K562 (cell line): Measurements from ENCODE around the gene PDE9A. TPM values are rescaled to one million over a fixed set of nuclear protein-coding genes. Genes with fewer than 3 reads are reported as not detected.

Source experiments
- ATAC-seq: fragments of 200-7000 bp; cut with Tn5 transposase; 3 replicates; pipeline ENCODE4 v1.9.1; 2020; ENCODE audit warnings: moderate library complexity
- BruUV-seq: library from RNA; stranded (reverse); fragments of 400-500 nt; replicated peaks from 2 replicates; lab custom pipeline; 2021; lab: Mats Ljungman, UMichigan
- CTCF ChIA-PET: fragments of 300-600 bp; formaldehyde crosslinking; extraction: SDS; loops from one replicate; lab custom pipeline; 2021; ENCODE audit warnings: low intra/inter-chr PET ratio; lab: Yijun Ruan, JAX
- POLR2A ChIA-PET: fragments of 300-600, 350-650 bp; sonication (Branson Sonifier 250); formaldehyde crosslinking; extraction: SDS; loops from one replicate; lab custom pipeline; 2021; ENCODE audit warnings: antibody characterized with exemption, inconsistent platforms; lab: Yijun Ruan, JAX
- DNase-seq, 4 experiments: peaks; one replicate each; pipeline versions ENCODE4 v3.0.0 to v3.0.0-alpha.2; 2011 to 2018; ENCODE audit warnings: low spot score in 3 of 4, mixed read lengths in 3 of 4; ENCODE audit errors: extremely low read depth in 1 of 4
- FAIRE-seq: peaks from 2 replicates; lab custom pipeline; 2011; peaks lifted over from hg19 to GRCh38; lab: Jason Lieb, UNC
- H2AFZ ChIP-seq: 2 replicates; pipeline ENCODE4 v1.6.0; 2011; ENCODE audit warnings: low read depth, low read length, control low read depth, inconsistent platforms
- H3K27ac ChIP-seq: fragments of 200-600 bp; 3 replicates; pipeline ENCODE4 v1.8.0; 2011; ENCODE audit warnings: low read depth, mild to moderate bottlenecking, control low read depth, inconsistent platforms, low read length, moderate library complexity, mixed read lengths; ENCODE audit errors: extremely low read depth
- H3K27me3 ChIP-seq, 2 experiments: fragments of 300-600 bp in 1 of 2; 2 replicates in 1 of 2; 3 replicates in 1 of 2; pipeline versions ENCODE4 v1.6.0 to v1.8.0; 2011; ENCODE audit warnings: inconsistent platforms in 2 of 2, low read length in 2 of 2, mild to moderate bottlenecking in 1 of 2, mixed read lengths in 1 of 2, moderate library complexity in 1 of 2; ENCODE audit not compliant: control insufficient read depth in 2 of 2, insufficient read depth in 2 of 2
- H3K36me3 ChIP-seq: fragments of 300-600 bp; 3 replicates; pipeline ENCODE4 v1.8.0; 2011; ENCODE audit warnings: mild to moderate bottlenecking, low read length, inconsistent platforms; ENCODE audit not compliant: control insufficient read depth, insufficient read depth
- H3K4me1 ChIP-seq, 2 experiments: fragments of 200-600 bp in 1 of 2; replicated peaks in 1 of 2; 2 replicates in 1 of 2; 3 replicates in 1 of 2; pipeline versions ENCODE4 v1.5.1 to v1.8.0; 2011; ENCODE audit warnings: inconsistent platforms in 2 of 2, low read length in 2 of 2, mild to moderate bottlenecking in 1 of 2, mixed read lengths in 1 of 2, moderate library complexity in 1 of 2; ENCODE audit not compliant: control insufficient read depth in 2 of 2, insufficient read depth in 2 of 2
- H3K4me2 ChIP-seq: 2 replicates; pipeline ENCODE4 v1.6.1; 2011; ENCODE audit warnings: low read length, control low read depth, inconsistent platforms, mixed read lengths; ENCODE audit not compliant: insufficient read depth
- H3K4me3 ChIP-seq: fragments of 200-600 bp; sonication (generic), shearing (Covaris generic); 2 replicates; pipeline ENCODE4 v1.5.1; 2016; ENCODE audit warnings: control low read depth, inconsistent platforms
- H3K79me2 ChIP-seq: fragments of 200-600 bp; 3 replicates; pipeline ENCODE4 v1.8.0; 2011; ENCODE audit warnings: low read length, inconsistent platforms; ENCODE audit not compliant: control insufficient read depth, insufficient read depth
- H3K9ac ChIP-seq, 2 experiments: 2 replicates each; pipeline versions ENCODE4 v1.6.0 to v1.6.1; 2011; ENCODE audit warnings: low read depth in 2 of 2, low read length in 2 of 2, control low read depth in 1 of 2, inconsistent platforms in 1 of 2, mild to moderate bottlenecking in 1 of 2, mixed read lengths in 1 of 2; ENCODE audit not compliant: insufficient read depth in 1 of 2
- H3K9me1 ChIP-seq: one replicate; pipeline ENCODE4 v1.6.0; 2011; ENCODE audit warnings: inconsistent platforms, mild to moderate bottlenecking, low read length, moderate library complexity; ENCODE audit not compliant: control insufficient read depth, insufficient read depth
- H3K9me3 ChIP-seq: replicated peaks from 2 replicates; pipeline ENCODE4 v1.5.1; 2011; ENCODE audit warnings: low read depth, low read length, inconsistent platforms; ENCODE audit not compliant: control insufficient read depth, insufficient read depth
- H4K20me1 ChIP-seq: replicated peaks from 2 replicates; pipeline ENCODE4 v1.6.1; 2011; ENCODE audit warnings: low read length, inconsistent platforms, mixed read lengths; ENCODE audit not compliant: control insufficient read depth, insufficient read depth
- HDGF ChIP-seq: fragments of 450-650 bp; IDR thresholded peaks from 2 replicates; pipeline ENCODE4 v1.6.1; 2016
- KLF16 ChIP-seq: IDR thresholded peaks from 2 replicates; pipeline ENCODE4 v1.6.1; 2016; ENCODE audit warnings: antibody characterized with exemption
- MAFF ChIP-seq: IDR thresholded peaks from 2 replicates; pipeline ENCODE4 v1.6.1; 2012; ENCODE audit warnings: low read length, improper control_type of control experiment
- MCM2 ChIP-seq: fragments of 450-650 bp; IDR thresholded peaks from 2 replicates; pipeline ENCODE4 v1.6.1; 2017; ENCODE audit warnings: low read depth, mild to moderate bottlenecking
- NCOA6 ChIP-seq: fragments of 450-650 bp; IDR thresholded peaks from 2 replicates; pipeline ENCODE4 v1.6.1; 2017; ENCODE audit warnings: mild to moderate bottlenecking
- SIN3A ChIP-seq, 2 experiments: fragments of 150-350 bp in 1 of 2; IDR thresholded peaks; 2 replicates each; pipeline ENCODE4 v1.6.1; 2011 to 2016; ENCODE audit warnings: borderline replicate concordance in 2 of 2, low read depth in 2 of 2, low read length in 2 of 2, mild to moderate bottlenecking in 2 of 2, moderate library complexity in 2 of 2; ENCODE audit not compliant: control insufficient read depth in 1 of 2
- TSC22D4 ChIP-seq: fragments of 450-650 bp; IDR thresholded peaks from 2 replicates; pipeline ENCODE4 v1.6.1; 2016; ENCODE audit warnings: missing genetic modification characterization, missing biosample characterization, control low read depth
- ZBTB26 ChIP-seq: fragments of 450-650 bp; formaldehyde crosslinking; IDR thresholded peaks from 2 replicates; pipeline ENCODE4 v1.4.0; 2022; ENCODE audit warnings: missing genetic modification characterization
- WGBS: fragments of 100-300 bp; shearing (Covaris generic); methylation state at CpG from one replicate; pipeline ENCODE4 v1.1.6; 2016; ENCODE audit warnings: low coverage, mixed read lengths; ENCODE audit not compliant: insufficient coverage; ENCODE audit errors: missing lambda C conversion rate; 5-methylcytosine and 5-hydroxymethylcytosine counted together
- in situ Hi-C: fragments of 300-500 bp; cut with MboI; formaldehyde crosslinking; loops from 4 replicates; pipeline ENCODE4 v1.15.0; 2018; ENCODE audit warnings: inconsistent platforms, mixed read lengths
- intact Hi-C: fragments of 100-400 bp; cut with micrococcal nuclease; formaldehyde crosslinking; loops from 2 replicates; pipeline ENCODE4 v1.14.2; 2022
- polyA plus RNA-seq, 8 experiments: library from polyadenylated mRNA; depleted of rRNA in 4 of 8; stranded (reverse) in 5 of 8; unstranded in 3 of 8; fragments of >200 nt; fragmentation: Nextera tagmentation in 2 of 8; fragmentation: Illumina TruSeq in 1 of 8; extraction: Ambion mirVana in 2 of 8; extraction: Trizol in 1 of 8; gene quantifications; 2 replicates each; pipeline versions ENCODE4 v1.2.1 to v1.2.3, GENCODE V29; 2011 to 2014; ENCODE audit warnings: inconsistent platforms in 1 of 8, missing spikeins in 1 of 8
- total RNA-seq, 7 experiments: library from RNA; depleted of rRNA in 6 of 7; stranded (reverse); fragments of >200 nt in 6 of 7; fragmentation: Illumina TruSeq in 2 of 7; extraction: Trizol in 2 of 7; gene quantifications; 2 replicates each; pipeline versions ENCODE4 v1.2.1 to v1.2.3, GENCODE V29; 2011 to 2021; ENCODE audit warnings: low replicate concordance in 1 of 7
- TF ChIP-seq, protein P1 (sequence below): fragments of 250-450 bp; sonication (Bioruptor Pico); IDR thresholded peaks from 2 replicates; pipeline ENCODE4 v1.8.0; 2022; ENCODE audit warnings: inconsistent platforms
- TF ChIP-seq, protein P2 (sequence below): fragments of 250-450 bp; sonication (Bioruptor Pico); IDR thresholded peaks from 2 replicates; pipeline ENCODE4 v1.5.0; 2021

Gene PDE9A
- total and polyA plus RNA-seq, 9 of the 15 experiments (the other 6 are each of a cell fraction or from before 2014, with no cell fraction given), result 0.07 to 0.27 TPM; not detected in 7

DNA sequence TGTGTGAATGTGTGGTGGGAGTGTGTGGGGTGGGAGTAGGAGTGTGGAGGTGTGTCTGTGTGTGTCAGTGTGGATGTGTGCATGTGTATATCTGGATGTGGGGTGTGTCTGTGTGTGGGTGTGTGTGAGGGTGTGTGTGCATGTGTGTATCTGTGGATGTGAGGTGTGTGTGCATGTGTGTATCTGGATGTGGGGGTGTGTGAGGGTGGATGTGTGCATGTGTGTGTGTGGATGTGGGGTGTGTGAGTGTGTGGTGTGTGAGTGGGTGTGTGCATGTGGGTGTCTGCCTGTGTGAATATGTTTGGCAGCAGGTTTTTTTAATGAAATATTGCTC lies 106.1 kb downstream of the PDE9A start:
- TF ChIP-seq ZBTB26 (CRISPR knock-in tag) (peak; percentile 22; the same call in 1 of the 2 replicates), NCOA6 (no peak)
- TF ChIP-seq, all 486 proteins: peak for 1
- ChIA-PET CTCF (no interaction called here), POLR2A (no interaction called here)
- no peak overlapping the region for H3K4me3 ChIP-seq
- H3K4me2 ChIP-seq, result no peak overlapping the region
- H3K36me3 ChIP-seq, result no peaks in the 10 kb centered on the region
- peaks cover 76 to 98% of the 10 kb centered on the region in 2 experiments for H3K27me3 ChIP-seq
- no peaks in the 10 kb centered on the region for H3K79me2 ChIP-seq
- no peaks in the 10 kb centered on the region for H3K9me3 ChIP-seq
- H4K20me1 ChIP-seq, result peaks cover 26% of the 10 kb centered on the region; the same call in 1 of the 2 replicates
- BruUV-seq, result no TSS peak
- peaks cover 0 to 29% of the 10 kb centered on the region in 2 experiments; a peak in 3 of 5 replicates for H3K4me1 ChIP-seq
- ATAC-seq, result no peak
- intact Hi-C loops (no loop called here), in situ Hi-C loops (no loop called here)
- no peaks in the 10 kb centered on the region for H3K9me1 ChIP-seq
- no peak overlapping the region for H3K9ac ChIP-seq
- H3K27ac ChIP-seq, result no peak overlapping the region
- DNase-seq, result no peak
- peak; percentile 67 for FAIRE-seq
- H2AFZ ChIP-seq, result no peak overlapping the region

- Histone ChIP-seq H3K36me3 (no peaks in the 10 kb centered on the region), H3K79me2 (no peaks in the 10 kb centered on the region), H3K9ac (no peak overlapping the region), H3K4me3 (no peak overlapping the region), H3K9me1 (no peaks in the 10 kb centered on the region), H3K27ac (no peak overlapping the region), H2AFZ (no peak overlapping the region), H3K27me3 (peaks cover 76 to 92% of the 10 kb centered on the region in 2 experiments), H3K4me1 (peaks cover 0 to 29% of the 10 kb centered on the region in 2 experiments; a peak in 3 of 5 replicates), H3K4me2 (no peak overlapping the region), H4K20me1 (peaks cover 29% of the 10 kb centered on the region; the same call in 1 of the 2 replicates), H3K9me3 (no peaks in the 10 kb centered on the region)
- no TSS peak for BruUV-seq
- POLR2A ChIA-PET, result interaction anchor here (0.6 kb wide), 1 partner anchor 125 kb away, joined by 3 read pairs; no protein-coding TSS in a partner anchor
- in situ Hi-C loops, result no loop called here
- WGBS, result 3% methylated on average over 23 of the region's 23 CpGs
- no peak for FAIRE-seq
- no peak for ATAC-seq
- intact Hi-C loops, result no loop called here
- DNase-seq, result no peak
- CTCF ChIA-PET, result no interaction called here
- TF ChIP-seq MAFF, result no peak
- no peak for TF ChIP-seq TSC22D4 (tag)
- no peak for TF ChIP-seq KLF16
- TF ChIP-seq MCM2, result no peak
- TF ChIP-seq, protein P1, sequence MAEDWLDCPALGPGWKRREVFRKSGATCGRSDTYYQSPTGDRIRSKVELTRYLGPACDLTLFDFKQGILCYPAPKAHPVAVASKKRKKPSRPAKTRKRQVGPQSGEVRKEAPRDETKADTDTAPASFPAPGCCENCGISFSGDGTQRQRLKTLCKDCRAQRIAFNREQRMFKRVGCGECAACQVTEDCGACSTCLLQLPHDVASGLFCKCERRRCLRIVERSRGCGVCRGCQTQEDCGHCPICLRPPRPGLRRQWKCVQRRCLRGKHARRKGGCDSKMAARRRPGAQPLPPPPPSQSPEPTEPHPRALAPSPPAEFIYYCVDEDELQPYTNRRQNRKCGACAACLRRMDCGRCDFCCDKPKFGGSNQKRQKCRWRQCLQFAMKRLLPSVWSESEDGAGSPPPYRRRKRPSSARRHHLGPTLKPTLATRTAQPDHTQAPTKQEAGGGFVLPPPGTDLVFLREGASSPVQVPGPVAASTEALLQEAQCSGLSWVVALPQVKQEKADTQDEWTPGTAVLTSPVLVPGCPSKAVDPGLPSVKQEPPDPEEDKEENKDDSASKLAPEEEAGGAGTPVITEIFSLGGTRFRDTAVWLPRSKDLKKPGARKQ (CRISPR knock-in tag), result no peak
- no peak for TF ChIP-seq HDGF
- no peak for TF ChIP-seq SIN3A (IDR thresholded peaks at IDR 0.05; ENCODE audit: borderline replicate concordance in 2 of 2, control insufficient read depth in 1 of 2, low read depth in 2 of 2, low read length in 2 of 2)
- TF ChIP-seq, protein P2, sequence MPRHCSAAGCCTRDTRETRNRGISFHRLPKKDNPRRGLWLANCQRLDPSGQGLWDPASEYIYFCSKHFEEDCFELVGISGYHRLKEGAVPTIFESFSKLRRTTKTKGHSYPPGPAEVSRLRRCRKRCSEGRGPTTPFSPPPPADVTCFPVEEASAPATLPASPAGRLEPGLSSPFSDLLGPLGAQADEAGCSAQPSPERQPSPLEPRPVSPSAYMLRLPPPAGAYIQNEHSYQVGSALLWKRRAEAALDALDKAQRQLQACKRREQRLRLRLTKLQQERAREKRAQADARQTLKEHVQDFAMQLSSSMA, result no peak
Measured at GRCh38 chr21:42760361-42760950, 107.0 kb downstream of the PDE9A start.
